Epithelial cell of esophagus (primary cell): Measurements from ENCODE around the gene PAPSS2.

Experiments used
- DNase-seq: peaks from one replicate; pipeline ENCODE4 v3.0.0; 2010; ENCODE audit warnings: low read depth
- H3K4me3 ChIP-seq: 2 replicates; pipeline ENCODE4 v1.5.1; 2011; ENCODE audit warnings: mild to moderate bottlenecking, low read length, control low read depth
- TF ChIP-seq, protein P1 (sequence below): IDR thresholded peaks from 2 replicates; pipeline ENCODE4 v1.5.1; 2011; ENCODE audit warnings: low read depth, mild to moderate bottlenecking, low read length, control low read depth, inconsistent platforms; ENCODE audit not compliant: insufficient read depth; ENCODE audit errors: missing control alignments

PAPSS2 gene

DNA sequence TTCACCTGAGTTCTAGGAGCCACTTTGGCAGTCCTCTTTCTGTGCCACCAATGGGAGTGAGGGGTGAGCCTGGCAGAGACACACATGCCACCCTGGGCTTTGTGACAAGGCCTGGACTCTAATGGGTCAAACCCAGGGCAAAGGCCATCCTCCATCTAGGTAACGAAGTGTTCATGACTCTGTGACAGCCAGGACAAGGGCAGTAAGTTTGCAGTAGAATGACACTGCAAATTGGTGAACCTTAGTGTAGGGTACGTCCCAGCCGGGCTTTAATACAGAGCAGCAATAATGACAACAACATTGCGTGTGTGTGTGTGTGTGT is 43.3 kb downstream of the PAPSS2 start:
- TF ChIP-seq, protein P1, sequence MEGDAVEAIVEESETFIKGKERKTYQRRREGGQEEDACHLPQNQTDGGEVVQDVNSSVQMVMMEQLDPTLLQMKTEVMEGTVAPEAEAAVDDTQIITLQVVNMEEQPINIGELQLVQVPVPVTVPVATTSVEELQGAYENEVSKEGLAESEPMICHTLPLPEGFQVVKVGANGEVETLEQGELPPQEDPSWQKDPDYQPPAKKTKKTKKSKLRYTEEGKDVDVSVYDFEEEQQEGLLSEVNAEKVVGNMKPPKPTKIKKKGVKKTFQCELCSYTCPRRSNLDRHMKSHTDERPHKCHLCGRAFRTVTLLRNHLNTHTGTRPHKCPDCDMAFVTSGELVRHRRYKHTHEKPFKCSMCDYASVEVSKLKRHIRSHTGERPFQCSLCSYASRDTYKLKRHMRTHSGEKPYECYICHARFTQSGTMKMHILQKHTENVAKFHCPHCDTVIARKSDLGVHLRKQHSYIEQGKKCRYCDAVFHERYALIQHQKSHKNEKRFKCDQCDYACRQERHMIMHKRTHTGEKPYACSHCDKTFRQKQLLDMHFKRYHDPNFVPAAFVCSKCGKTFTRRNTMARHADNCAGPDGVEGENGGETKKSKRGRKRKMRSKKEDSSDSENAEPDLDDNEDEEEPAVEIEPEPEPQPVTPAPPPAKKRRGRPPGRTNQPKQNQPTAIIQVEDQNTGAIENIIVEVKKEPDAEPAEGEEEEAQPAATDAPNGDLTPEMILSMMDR, result no peak
- DNase-seq, result no peak
- no peak overlapping the region for H3K4me3 ChIP-seq

DNA sequence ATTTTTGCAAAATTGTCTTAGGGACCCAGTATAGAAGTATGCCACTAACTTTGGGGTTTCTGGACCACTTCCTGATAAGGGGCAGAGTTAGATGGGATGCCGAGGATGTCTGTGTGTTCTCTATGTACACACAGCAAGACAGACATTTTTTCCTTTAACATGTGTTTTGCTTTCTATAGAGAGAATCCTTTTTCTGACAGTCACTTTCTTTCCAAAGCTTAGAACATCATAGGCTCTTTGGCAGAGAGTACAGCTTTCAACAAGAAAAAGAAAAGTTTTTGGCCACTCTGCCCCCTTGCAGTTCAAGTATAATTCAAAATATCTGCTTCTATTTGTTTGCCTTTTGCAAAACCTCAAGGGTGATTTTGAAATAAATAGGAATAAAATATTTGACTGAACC is 44.1 kb downstream of the PAPSS2 start:
- DNase-seq, result no peak
- no peak overlapping the region for H3K4me3 ChIP-seq
- TF ChIP-seq, protein P1, result no peak

GRCh38 chr10:87705339-87705738 is 45.7 kb downstream of the PAPSS2 start:
- no peak overlapping the region for H3K4me3 ChIP-seq
- peak; percentile 15 for DNase-seq
- TF ChIP-seq, protein P1, result no peak

- H3K4me3 ChIP-seq, result no peak overlapping the region
- TF ChIP-seq, protein P1, result no peak
- no peak for DNase-seq
Observed at GRCh38 chr10:87706731-87707130, 47.1 kb downstream of the PAPSS2 start.

DNA sequence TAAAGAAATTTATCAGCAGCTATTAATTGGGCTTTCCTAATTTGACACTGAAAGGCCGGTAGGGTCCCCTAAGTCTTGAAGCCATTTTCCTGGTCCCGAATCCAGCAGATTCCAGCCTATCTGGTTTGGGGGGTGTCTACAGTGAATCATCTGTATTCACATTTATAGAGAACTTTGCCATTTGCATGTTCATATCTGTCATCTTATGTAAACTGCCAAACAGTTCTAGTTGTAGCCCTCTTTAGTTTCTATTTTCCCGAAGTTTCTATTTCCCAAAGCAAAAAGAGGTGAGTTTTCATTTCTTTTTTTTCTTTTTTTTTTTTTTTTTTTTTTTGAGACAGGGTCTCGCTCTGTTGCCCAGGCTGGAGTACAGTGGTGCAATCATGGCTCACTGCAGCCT is 47.6 kb downstream of the PAPSS2 start:
- TF ChIP-seq, protein P1, result no peak
- no peak for DNase-seq
- no peak overlapping the region for H3K4me3 ChIP-seq

DNA sequence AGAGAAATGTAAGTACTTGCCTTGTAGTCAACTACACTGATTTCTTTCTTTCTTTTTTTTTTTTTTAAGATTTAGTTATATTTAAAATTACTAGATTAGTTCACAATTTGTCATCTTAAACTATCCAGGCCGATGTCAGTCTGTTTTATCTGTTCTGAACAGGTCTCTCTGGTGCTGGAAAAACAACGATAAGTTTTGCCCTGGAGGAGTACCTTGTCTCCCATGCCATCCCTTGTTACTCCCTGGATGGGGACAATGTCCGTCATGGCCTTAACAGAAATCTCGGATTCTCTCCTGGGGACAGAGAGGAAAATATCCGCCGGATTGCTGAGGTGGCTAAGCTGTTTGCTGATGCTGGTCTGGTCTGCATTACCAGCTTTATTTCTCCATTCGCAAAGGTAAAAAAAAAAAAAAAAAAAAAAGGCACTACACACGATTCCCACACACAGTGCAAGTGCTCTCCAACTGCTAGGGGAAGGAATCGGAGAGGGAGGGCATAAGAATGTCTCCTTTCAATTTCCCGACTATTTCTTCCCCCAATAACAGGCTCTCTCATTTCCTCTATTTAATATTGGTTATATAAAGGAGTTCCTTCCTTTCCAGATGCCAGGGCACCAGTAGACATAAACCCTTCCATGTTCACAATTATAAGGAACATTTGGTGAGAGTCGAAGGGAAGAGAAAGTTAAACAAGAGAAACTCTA is 53.4 kb downstream of the PAPSS2 start:
- no peak for DNase-seq
- no peak overlapping the region for H3K4me3 ChIP-seq
- TF ChIP-seq, protein P1, result no peak

GRCh38 chr10:87713707-87714106 is 54.0 kb downstream of the PAPSS2 start:
- H3K4me3 ChIP-seq, result no peak overlapping the region
- TF ChIP-seq, protein P1, result no peak
- DNase-seq, result no peak
